Liver (tissue), 3 donors: Measurements from ENCODE around the gene TAGLN2.

Experiments used
- MAX ChIP-seq: IDR thresholded peaks from 2 replicates; pipeline ENCODE4 v1.6.1; 2016; ENCODE audit warnings: antibody characterized with exemption
- TF ChIP-seq, protein P1 (sequence below): fragments of 150-350 bp; IDR thresholded peaks from 2 replicates; pipeline ENCODE4 v1.5.1; 2017; ENCODE audit warnings: improper control_type of control experiment, low read depth, low read length; ENCODE audit not compliant: missing input control
- TF ChIP-seq, protein P2 (sequence below): IDR thresholded peaks from 2 replicates; pipeline ENCODE4 v1.6.1; 2016; ENCODE audit warnings: antibody characterized with exemption
- donor health status: healthy.
- donor health status: healthy.

- TF ChIP-seq, protein P1, sequence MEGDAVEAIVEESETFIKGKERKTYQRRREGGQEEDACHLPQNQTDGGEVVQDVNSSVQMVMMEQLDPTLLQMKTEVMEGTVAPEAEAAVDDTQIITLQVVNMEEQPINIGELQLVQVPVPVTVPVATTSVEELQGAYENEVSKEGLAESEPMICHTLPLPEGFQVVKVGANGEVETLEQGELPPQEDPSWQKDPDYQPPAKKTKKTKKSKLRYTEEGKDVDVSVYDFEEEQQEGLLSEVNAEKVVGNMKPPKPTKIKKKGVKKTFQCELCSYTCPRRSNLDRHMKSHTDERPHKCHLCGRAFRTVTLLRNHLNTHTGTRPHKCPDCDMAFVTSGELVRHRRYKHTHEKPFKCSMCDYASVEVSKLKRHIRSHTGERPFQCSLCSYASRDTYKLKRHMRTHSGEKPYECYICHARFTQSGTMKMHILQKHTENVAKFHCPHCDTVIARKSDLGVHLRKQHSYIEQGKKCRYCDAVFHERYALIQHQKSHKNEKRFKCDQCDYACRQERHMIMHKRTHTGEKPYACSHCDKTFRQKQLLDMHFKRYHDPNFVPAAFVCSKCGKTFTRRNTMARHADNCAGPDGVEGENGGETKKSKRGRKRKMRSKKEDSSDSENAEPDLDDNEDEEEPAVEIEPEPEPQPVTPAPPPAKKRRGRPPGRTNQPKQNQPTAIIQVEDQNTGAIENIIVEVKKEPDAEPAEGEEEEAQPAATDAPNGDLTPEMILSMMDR, result no peak
- TF ChIP-seq, protein P2, sequence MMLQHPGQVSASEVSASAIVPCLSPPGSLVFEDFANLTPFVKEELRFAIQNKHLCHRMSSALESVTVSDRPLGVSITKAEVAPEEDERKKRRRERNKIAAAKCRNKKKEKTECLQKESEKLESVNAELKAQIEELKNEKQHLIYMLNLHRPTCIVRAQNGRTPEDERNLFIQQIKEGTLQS, result no peak
- TF ChIP-seq MAX, result no peak
These were observed 22.6 kb upstream of the TAGLN2 start for GRCh38 chr1:159947942-159948341.
